ENCODE data around the gene CTDP1. TPM values are rescaled to one million over a fixed set of nuclear protein-coding genes. Genes with fewer than 3 reads are reported as not detected.

Gene CTDP1
- polyA plus RNA-seq, 1 donor (not counting 4 experiments of a cell fraction or from before 2014, with no cell fraction given), result 9.2 TPM

GRCh38 chr18:79801641-79802040, 122.0 kb downstream of the CTDP1 start:
- no peaks in the 10 kb centered on the region for H3K79me2 ChIP-seq (ENCODE audit: control insufficient read depth, insufficient read depth, low read length)
- H3K9me1 ChIP-seq (ENCODE audit: control insufficient read depth, extremely low read depth, insufficient read depth, low read length), result no peaks in the 10 kb centered on the region
- H3K27ac ChIP-seq (ENCODE audit: control insufficient read depth, insufficient read depth, low read length), result no peak overlapping the region
- peaks cover 38% of the 10 kb centered on the region for H3K27me3 ChIP-seq (ENCODE audit: control insufficient read depth, extremely low read depth, insufficient read depth, low read length)
- DNase-seq (ENCODE audit: low read depth, low spot score), result no peak
- H3K4me1 ChIP-seq (ENCODE audit: control insufficient read depth, extremely low read depth, insufficient read depth, low read length), result no peaks in the 10 kb centered on the region
- no peak overlapping the region for H3K4me2 ChIP-seq (ENCODE audit: control insufficient read depth, extremely low read depth, insufficient read depth, low read depth, low read length)
- H3K9ac ChIP-seq (ENCODE audit: control insufficient read depth, extremely low read depth, insufficient read depth, low read length), result no peak overlapping the region
- H3K36me3 ChIP-seq (ENCODE audit: control insufficient read depth in 2 of 2, extremely low read depth in 1 of 2, insufficient read depth in 2 of 2, low read length in 2 of 2), result no peaks in the 10 kb centered on the region
- dilution Hi-C loops (cut with MboI; ENCODE audit: extremely low pct_ligation_motif_present, low sequenced_read_pairs), result no loop called here
- H4K20me1 ChIP-seq (ENCODE audit: control insufficient read depth, extremely low read depth, insufficient read depth, low read length), result no peaks in the 10 kb centered on the region
- no peak overlapping the region for H3K4me3 ChIP-seq (ENCODE audit: control insufficient read depth in 2 of 3, extremely low read depth in 1 of 3, insufficient read depth in 2 of 3, low read depth in 1 of 3, low read length in 3 of 3)
- no peak overlapping the region for H2AFZ ChIP-seq (ENCODE audit: control insufficient read depth, low read length)
- TF ChIP-seq EZH2 (IDR thresholded peaks at IDR 0.05; ENCODE audit: low read length) (no peak), CTCF (optimal IDR thresholded peaks at IDR 0.05 in 1 of 3, IDR thresholded peaks at IDR 0.05 in 1 of 3, conservative IDR thresholded peaks at IDR 0.05 in 1 of 3; ENCODE audit: extremely low read depth in 1 of 3, insufficient read depth in 2 of 3, low read length in 3 of 3) (no peak)
- H3K9me3 ChIP-seq (ENCODE audit: control insufficient read depth, low read depth, low read length), result no peaks in the 10 kb centered on the region
- no peak for FAIRE-seq

- Histone ChIP-seq H3K9me3 (ENCODE audit: control insufficient read depth, low read depth, low read length) (no peaks in the 10 kb centered on the region), H3K9me1 (ENCODE audit: control insufficient read depth, extremely low read depth, insufficient read depth, low read length) (no peaks in the 10 kb centered on the region), H3K4me1 (ENCODE audit: control insufficient read depth, extremely low read depth, insufficient read depth, low read length) (no peaks in the 10 kb centered on the region), H4K20me1 (ENCODE audit: control insufficient read depth, extremely low read depth, insufficient read depth, low read length) (no peaks in the 10 kb centered on the region), H3K36me3 (ENCODE audit: control insufficient read depth in 2 of 2, extremely low read depth in 1 of 2, insufficient read depth in 2 of 2, low read length in 2 of 2) (no peaks in the 10 kb centered on the region), H3K27ac (ENCODE audit: control insufficient read depth, insufficient read depth, low read length) (no peak overlapping the region), H3K79me2 (ENCODE audit: control insufficient read depth, insufficient read depth, low read length) (no peaks in the 10 kb centered on the region), H3K9ac (ENCODE audit: control insufficient read depth, extremely low read depth, insufficient read depth, low read length) (no peak overlapping the region), H3K4me2 (ENCODE audit: control insufficient read depth, extremely low read depth, insufficient read depth, low read depth, low read length) (no peak overlapping the region), H2AFZ (ENCODE audit: control insufficient read depth, low read length) (no peak overlapping the region), H3K4me3 (ENCODE audit: control insufficient read depth in 2 of 3, extremely low read depth in 1 of 3, insufficient read depth in 2 of 3, low read depth in 1 of 3, low read length in 3 of 3) (no peak overlapping the region), H3K27me3 (ENCODE audit: control insufficient read depth, extremely low read depth, insufficient read depth, low read length) (peaks cover 31% of the 10 kb centered on the region)
- TF ChIP-seq EZH2 (IDR thresholded peaks at IDR 0.05; ENCODE audit: low read length) (no peak), CTCF (optimal IDR thresholded peaks at IDR 0.05 in 1 of 3, IDR thresholded peaks at IDR 0.05 in 1 of 3, conservative IDR thresholded peaks at IDR 0.05 in 1 of 3; ENCODE audit: extremely low read depth in 1 of 3, insufficient read depth in 2 of 3, low read length in 3 of 3) (no peak)
- dilution Hi-C loops (cut with MboI; ENCODE audit: extremely low pct_ligation_motif_present, low sequenced_read_pairs), result no loop called here
- FAIRE-seq (no peak), DNase-seq (ENCODE audit: low read depth, low spot score) (no peak)
These were observed 122.7 kb downstream of the CTDP1 start for GRCh38 chr18:79802298-79802697.

All from keratinocyte (primary cell).